Measurements from ENCODE around the gene BBS2. TPM values are rescaled to one million over a fixed set of nuclear protein-coding genes. Genes with fewer than 3 reads are reported as not detected.
A peak's percentile ranks its signal among the peaks of the same experiment; 100 is the strongest.

Gene BBS2
- total and polyA plus RNA-seq, 4 donors: 14.0 to 70.0 (median 33.0) TPM

DNA sequence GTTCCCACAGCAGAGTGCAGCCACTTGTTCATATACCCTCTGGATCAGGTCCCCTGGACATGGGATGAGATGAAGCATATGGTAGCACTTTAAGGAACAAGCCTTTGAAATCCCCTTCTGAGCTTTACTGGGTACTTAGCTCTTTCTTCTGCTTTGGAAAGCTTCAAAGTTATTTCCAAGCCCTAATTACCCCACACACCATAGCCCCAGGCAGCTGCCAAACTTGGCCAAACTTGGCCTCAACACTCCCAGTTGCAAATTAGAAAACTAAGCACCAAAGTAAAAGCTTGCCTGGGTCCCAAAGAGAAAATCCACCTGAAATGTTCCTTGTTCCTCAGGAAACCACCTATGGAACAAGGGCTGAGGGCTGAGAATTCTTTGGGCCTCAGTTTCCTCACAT lies 29.3 kb upstream of the BBS2 start:
- H3K27ac ChIP-seq (ENCODE audit: low read depth in 1 of 2, low read length in 1 of 2): no peak overlapping the region
- H3K9ac ChIP-seq (ENCODE audit: insufficient read depth in 1 of 2, low read length in 2 of 2): no peak overlapping the region
- TF ChIP-seq, protein P1, sequence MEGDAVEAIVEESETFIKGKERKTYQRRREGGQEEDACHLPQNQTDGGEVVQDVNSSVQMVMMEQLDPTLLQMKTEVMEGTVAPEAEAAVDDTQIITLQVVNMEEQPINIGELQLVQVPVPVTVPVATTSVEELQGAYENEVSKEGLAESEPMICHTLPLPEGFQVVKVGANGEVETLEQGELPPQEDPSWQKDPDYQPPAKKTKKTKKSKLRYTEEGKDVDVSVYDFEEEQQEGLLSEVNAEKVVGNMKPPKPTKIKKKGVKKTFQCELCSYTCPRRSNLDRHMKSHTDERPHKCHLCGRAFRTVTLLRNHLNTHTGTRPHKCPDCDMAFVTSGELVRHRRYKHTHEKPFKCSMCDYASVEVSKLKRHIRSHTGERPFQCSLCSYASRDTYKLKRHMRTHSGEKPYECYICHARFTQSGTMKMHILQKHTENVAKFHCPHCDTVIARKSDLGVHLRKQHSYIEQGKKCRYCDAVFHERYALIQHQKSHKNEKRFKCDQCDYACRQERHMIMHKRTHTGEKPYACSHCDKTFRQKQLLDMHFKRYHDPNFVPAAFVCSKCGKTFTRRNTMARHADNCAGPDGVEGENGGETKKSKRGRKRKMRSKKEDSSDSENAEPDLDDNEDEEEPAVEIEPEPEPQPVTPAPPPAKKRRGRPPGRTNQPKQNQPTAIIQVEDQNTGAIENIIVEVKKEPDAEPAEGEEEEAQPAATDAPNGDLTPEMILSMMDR (IDR thresholded peaks at IDR 0.05; ENCODE audit: control extremely low read depth, extremely low read depth): no peak
- no peak for DNase-seq
- no peak for ATAC-seq (ENCODE audit: insufficient read depth, low FRiP score)
- no peaks in the 10 kb centered on the region for H3K36me3 ChIP-seq (ENCODE audit: control insufficient read depth in 4 of 4, insufficient read depth in 4 of 4, low read length in 4 of 4)
- no peaks in the 10 kb centered on the region for H3K9me3 ChIP-seq (ENCODE audit: control insufficient read depth in 4 of 4, insufficient read depth in 3 of 4, low read length in 3 of 4)
- H3K4me1 ChIP-seq (ENCODE audit: control insufficient read depth in 5 of 5, insufficient read depth in 5 of 5, low read length in 5 of 5): peaks cover 0 to 9% (median 7%) of the 10 kb centered on the region in 5 donors
- no peaks in the 10 kb centered on the region for H3K27me3 ChIP-seq (ENCODE audit: control insufficient read depth in 3 of 3, insufficient read depth in 3 of 3, low read length in 2 of 3)
- H3K4me3 ChIP-seq: no peak overlapping the region

GRCh38 chr16:56547949-56548567 lies 28.2 kb upstream of the BBS2 start:
- Histone ChIP-seq H3K9ac (ENCODE audit: insufficient read depth in 1 of 2, low read length in 2 of 2) (no peak overlapping the region), H3K36me3 (ENCODE audit: control insufficient read depth in 4 of 4, insufficient read depth in 4 of 4, low read length in 4 of 4) (no peaks in the 10 kb centered on the region), H3K27ac (ENCODE audit: low read depth in 1 of 2, low read length in 1 of 2) (no peak overlapping the region), H3K9me3 (ENCODE audit: control insufficient read depth in 4 of 4, insufficient read depth in 3 of 4, low read length in 3 of 4) (no peaks in the 10 kb centered on the region), H3K4me1 (ENCODE audit: control insufficient read depth in 5 of 5, insufficient read depth in 5 of 5, low read length in 5 of 5) (peaks cover 0 to 9% (median 7%) of the 10 kb centered on the region in 5 donors), H3K27me3 (ENCODE audit: control insufficient read depth in 3 of 3, insufficient read depth in 3 of 3, low read length in 2 of 3) (peaks cover 0 to 3% (median 0%) of the 10 kb centered on the region in 3 donors), H3K4me3 (no peak overlapping the region)
- no peak for ATAC-seq (ENCODE audit: insufficient read depth, low FRiP score)
- 76% methylated on average over 4 of the region's 4 CpGs for WGBS, 2 donors
- TF ChIP-seq, protein P1 (IDR thresholded peaks at IDR 0.05; ENCODE audit: control extremely low read depth, extremely low read depth): no peak
- DNase-seq: no peak

DNA sequence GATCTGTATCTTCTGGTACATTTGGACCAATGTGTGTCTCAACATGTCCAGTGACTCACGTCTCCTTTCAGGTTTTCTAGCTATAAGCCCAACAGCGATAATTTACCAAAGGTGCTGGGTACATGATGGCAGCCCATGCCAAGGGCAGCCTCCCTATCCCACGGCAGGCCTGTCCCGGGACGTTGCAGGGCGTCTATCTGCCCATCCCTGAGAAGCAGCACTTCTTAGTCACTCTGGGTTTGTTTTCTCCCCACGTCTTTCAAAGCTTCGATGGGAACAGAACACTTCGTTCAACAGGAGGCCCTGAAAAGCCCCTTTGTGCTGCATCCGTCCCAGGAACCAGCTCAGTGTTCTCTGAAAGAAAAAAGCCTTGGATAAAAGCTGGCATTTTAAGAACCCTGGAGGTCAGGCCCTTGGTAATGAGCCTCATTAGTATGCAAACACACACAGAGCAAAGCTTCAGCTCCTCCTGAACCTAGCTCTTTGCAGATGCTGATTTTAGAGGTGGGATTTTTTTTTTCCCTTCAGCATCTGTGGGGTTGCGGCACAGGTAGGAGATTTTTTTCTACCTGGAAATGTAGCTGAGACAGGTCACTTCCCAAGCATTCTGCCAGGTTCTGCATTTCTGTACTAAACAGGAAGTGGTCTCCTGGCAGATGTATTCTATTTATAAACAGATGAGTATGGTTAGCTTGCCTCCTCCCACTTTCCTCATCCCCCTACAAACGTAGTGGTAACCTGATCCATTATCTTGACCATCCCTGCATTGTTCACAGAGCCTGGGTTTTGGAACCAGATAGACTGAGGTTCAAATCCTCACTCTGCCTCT lies 27.5 kb upstream of the BBS2 start:
- WGBS, 2 donors: 41 to 59% methylated on average over 12 of the region's 12 CpGs
- DNase-seq (peak in 2 of 3 donors; percentile 12 to 53), ATAC-seq (ENCODE audit: insufficient read depth, low FRiP score) (no peak)
- Histone ChIP-seq H3K27me3 (ENCODE audit: control insufficient read depth in 3 of 3, insufficient read depth in 3 of 3, low read length in 2 of 3) (peaks cover 0 to 3% (median 0%) of the 10 kb centered on the region in 3 donors), H3K9me3 (ENCODE audit: control insufficient read depth in 4 of 4, insufficient read depth in 3 of 4, low read length in 3 of 4) (no peaks in the 10 kb centered on the region), H3K27ac (ENCODE audit: low read depth in 1 of 2, low read length in 1 of 2) (no peak overlapping the region), H3K4me1 (ENCODE audit: control insufficient read depth in 5 of 5, insufficient read depth in 5 of 5, low read length in 5 of 5) (peaks cover 0 to 8% (median 6%) of the 10 kb centered on the region in 5 donors), H3K4me3 (no peak overlapping the region), H3K36me3 (ENCODE audit: control insufficient read depth in 4 of 4, insufficient read depth in 4 of 4, low read length in 4 of 4) (no peaks in the 10 kb centered on the region), H3K9ac (ENCODE audit: insufficient read depth in 1 of 2, low read length in 2 of 2) (no peak overlapping the region)
- TF ChIP-seq, protein P1 (IDR thresholded peaks at IDR 0.05; ENCODE audit: control extremely low read depth, extremely low read depth): no peak
